HFF-Myc (cell line): ENCODE measurements around the gene RBKS.

ENCODE experiments used
- DNase-seq: peaks from one replicate; pipeline ENCODE4 v3.0.0-alpha.2; 2011; ENCODE audit warnings: low read depth; ENCODE audit errors: extremely low read depth
- H3K4me3 ChIP-seq: replicated peaks from 2 replicates; pipeline ENCODE4 v1.5.1; 2011; ENCODE audit warnings: low read depth, mild to moderate bottlenecking, control low read depth, low read length
- TF ChIP-seq, protein P1 (sequence below): IDR thresholded peaks from 2 replicates; pipeline ENCODE4 v1.5.1; 2012; ENCODE audit warnings: mild to moderate bottlenecking, low read depth, low read length, control low read depth; ENCODE audit errors: missing control alignments

RBKS gene

DNA sequence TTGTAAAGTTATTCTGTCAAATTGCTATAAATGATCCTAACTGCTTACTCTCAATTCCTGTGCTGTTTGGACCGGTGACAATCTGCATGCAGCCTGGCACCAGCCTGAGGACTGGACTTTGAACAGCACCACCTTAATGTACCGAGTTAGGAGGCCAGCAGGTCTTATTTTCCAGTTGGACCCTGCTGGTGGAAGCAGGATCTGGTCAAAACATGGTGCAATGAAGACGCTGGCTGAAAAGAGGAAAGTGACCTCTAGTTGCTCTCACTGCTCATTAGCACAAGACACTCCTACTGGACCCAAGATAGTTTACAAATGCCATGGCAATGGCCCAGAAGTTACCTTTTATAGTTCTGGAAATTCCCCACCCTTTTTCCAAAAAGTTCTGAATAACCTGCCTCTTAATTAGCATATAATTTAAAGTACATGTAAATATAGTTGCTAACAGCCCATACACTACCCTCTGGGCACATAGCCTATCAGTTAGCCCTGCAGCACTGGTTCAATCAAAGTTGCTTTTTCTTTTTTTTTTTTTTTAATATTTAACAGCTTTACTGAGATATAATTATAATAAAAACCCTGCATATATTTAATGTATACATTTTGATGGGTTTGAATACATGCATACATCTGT lies 35.8 kb downstream of the RBKS start:
- no peak for DNase-seq
- no peak overlapping the region for H3K4me3 ChIP-seq
- TF ChIP-seq, protein P1, sequence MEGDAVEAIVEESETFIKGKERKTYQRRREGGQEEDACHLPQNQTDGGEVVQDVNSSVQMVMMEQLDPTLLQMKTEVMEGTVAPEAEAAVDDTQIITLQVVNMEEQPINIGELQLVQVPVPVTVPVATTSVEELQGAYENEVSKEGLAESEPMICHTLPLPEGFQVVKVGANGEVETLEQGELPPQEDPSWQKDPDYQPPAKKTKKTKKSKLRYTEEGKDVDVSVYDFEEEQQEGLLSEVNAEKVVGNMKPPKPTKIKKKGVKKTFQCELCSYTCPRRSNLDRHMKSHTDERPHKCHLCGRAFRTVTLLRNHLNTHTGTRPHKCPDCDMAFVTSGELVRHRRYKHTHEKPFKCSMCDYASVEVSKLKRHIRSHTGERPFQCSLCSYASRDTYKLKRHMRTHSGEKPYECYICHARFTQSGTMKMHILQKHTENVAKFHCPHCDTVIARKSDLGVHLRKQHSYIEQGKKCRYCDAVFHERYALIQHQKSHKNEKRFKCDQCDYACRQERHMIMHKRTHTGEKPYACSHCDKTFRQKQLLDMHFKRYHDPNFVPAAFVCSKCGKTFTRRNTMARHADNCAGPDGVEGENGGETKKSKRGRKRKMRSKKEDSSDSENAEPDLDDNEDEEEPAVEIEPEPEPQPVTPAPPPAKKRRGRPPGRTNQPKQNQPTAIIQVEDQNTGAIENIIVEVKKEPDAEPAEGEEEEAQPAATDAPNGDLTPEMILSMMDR: no peak

DNA sequence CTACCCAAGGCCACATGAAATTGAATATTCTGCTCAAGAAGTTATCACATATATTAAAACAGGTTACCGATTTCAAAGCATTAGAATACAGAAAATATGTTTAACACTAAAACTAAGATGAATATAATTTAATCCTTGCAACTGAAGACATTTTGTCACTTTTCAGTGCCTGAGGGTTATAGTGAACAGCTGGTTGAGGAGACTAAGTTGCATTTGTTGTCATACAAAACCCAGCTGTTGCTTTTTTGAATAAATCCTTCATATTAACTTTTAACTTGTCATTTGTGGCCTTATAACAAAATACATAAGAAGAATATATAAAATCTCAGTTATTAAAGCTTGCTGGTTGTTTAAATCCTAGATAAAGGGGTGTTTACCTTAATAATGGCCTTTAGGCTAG lies 37.5 kb downstream of the RBKS start:
- no peak for DNase-seq
- H3K4me3 ChIP-seq: no peak overlapping the region
- TF ChIP-seq, protein P1: no peak

DNA sequence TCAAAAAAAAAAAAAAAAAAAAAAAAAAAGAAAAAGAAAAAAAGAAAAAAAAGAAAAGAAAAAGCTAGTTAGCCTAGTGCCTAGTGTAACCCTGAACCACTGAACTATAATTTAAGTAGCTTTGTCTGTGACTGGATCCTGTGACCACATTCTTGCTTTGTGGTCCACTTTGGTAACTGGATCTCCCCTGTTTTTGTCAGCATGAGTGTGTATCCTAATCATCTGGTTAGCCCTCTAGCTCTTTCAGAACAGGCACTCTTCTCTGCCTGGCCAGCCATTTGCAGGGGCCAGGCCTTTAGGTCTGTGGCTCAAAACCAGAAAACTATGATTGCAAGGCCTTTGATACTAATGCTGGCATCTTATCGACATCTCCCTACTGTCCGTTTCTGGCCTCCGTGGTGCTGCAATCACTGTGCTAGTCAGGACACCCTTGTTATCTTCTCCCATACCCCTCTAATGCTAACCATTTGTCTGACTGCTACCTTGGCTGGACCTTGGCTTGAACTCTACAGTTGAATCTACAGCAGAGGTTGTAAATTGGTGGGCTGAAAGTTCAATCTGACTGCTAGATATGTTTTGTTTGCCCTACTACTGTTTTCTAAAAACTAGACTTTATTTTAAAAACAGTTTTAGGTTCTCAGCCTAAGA lies 40.5 kb downstream of the RBKS start:
- TF ChIP-seq, protein P1: no peak
- DNase-seq: no peak
- H3K4me3 ChIP-seq: no peak overlapping the region

DNA sequence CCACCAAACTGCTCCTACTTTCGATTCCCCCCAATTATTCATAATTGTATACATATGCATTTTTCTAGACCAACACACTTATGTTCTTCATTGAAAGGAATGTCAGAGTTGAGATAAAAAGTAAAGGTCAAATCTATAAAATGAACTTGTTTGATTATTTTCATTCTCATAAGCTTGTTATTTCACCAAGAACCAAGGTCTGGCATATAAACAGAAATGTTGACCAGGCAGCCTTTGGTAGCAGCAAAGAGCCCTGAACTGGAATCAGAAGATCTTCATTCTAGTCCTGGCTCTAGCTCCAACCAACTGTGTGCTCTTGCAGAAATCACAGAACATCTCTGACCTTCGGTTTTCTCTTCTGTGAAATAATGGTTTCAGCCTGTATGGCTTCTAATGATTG lies 42.9 kb downstream of the RBKS start:
- no peak overlapping the region for H3K4me3 ChIP-seq
- TF ChIP-seq, protein P1: no peak
- DNase-seq: no peak

DNA sequence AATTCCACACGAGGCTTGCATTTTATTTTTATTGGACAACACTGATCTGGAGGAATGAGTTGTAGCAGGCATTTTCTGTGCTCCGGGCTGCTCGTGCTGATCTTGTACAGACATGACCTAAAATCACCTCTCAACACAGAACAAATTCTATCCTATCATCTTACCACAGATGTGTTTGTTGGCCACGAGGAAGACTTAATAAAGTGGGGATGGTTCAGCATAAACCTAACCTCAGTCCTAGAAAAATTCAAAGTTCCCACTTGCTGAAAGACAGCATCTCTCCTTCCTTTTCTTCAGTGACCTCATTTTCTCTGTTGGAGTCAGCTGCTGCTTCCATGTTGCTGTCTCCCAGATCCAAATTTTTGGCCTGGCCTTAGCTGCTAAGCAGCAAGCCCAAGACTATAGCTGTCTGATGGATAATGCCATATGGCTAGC lies 45.3 kb downstream of the RBKS start:
- no peak for DNase-seq
- TF ChIP-seq, protein P1: no peak

DNA sequence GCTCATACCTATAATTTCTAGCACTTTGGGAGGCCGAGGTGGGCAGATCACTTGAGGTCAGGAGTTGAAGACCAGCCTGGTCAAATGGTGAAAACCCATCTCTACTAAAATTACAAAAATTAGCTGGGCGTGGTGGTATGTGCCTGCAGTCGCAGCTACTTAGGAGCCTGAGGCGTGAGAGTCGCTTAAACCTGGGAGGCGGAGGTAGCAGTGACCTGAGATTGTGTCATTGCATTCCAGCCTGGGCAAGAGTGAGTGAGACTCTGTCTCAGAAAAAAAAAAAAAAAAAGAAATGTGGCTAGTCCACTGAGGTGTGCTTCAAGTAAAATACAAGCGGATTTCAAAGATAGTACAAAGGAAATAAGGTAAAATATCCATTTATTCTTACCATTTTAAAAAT lies 46.2 kb downstream of the RBKS start:
- TF ChIP-seq, protein P1: no peak
- no peak for DNase-seq
- no peak overlapping the region for H3K4me3 ChIP-seq

More for the DNA sequence above, 45.3 kb downstream of the RBKS start:
- no peak overlapping the region for H3K4me3 ChIP-seq
